Measurements from ENCODE around the gene LNX1.

- TF ChIP-seq ZNF70 (CRISPR knock-in tag; IDR thresholded peaks at IDR 0.05) = no peak
- no peak for TF ChIP-seq ZFP30 (CRISPR knock-in tag; IDR thresholded peaks at IDR 0.05)
- no peak for TF ChIP-seq ISL1 (CRISPR knock-in tag; IDR thresholded peaks at IDR 0.05)
- TF ChIP-seq CSRNP3 (CRISPR knock-in tag; IDR thresholded peaks at IDR 0.05) = no peak
- TF ChIP-seq TOX (CRISPR knock-in tag; IDR thresholded peaks at IDR 0.05; ENCODE audit: borderline replicate concordance) = no peak
- TF ChIP-seq PATZ1 (CRISPR knock-in tag; IDR thresholded peaks at IDR 0.05; ENCODE audit: borderline replicate concordance) = no peak
- no peak for TF ChIP-seq CSDC2 (CRISPR knock-in tag; IDR thresholded peaks at IDR 0.05)
These were observed 38.6 kb downstream of the LNX1 start for GRCh38 chr4:53552711-53553110.
